Measurements from ENCODE around the gene ERC2.

The ERC2 gene

GRCh38 chr3:55782807-55783206 lies 685.5 kb downstream of the ERC2 start:
- H3K27me3 Mint-ChIP-seq (ENCODE audit: low read depth) = peaks cover 8% of the 10 kb centered on the region
- no peaks in the 10 kb centered on the region for H3K36me3 Mint-ChIP-seq (ENCODE audit: low read depth)
- no peaks in the 10 kb centered on the region for H3K9me3 Mint-ChIP-seq
- TF ChIP-seq CTCF (IDR thresholded peaks at IDR 0.05; ENCODE audit: unreplicated experiment in 3 of 3) = no peak
- no peak overlapping the region for H3K4me3 Mint-ChIP-seq
- no peak overlapping the region for H3K27ac Mint-ChIP-seq
- peaks cover 6% of the 10 kb centered on the region for H3K4me1 Mint-ChIP-seq

GRCh38 chr3:55782351-55782750 lies 685.9 kb downstream of the ERC2 start:
- Mint-ChIP-seq H3K27ac (no peak overlapping the region), H3K36me3 (ENCODE audit: low read depth) (no peaks in the 10 kb centered on the region), H3K9me3 (no peaks in the 10 kb centered on the region), H3K4me3 (no peak overlapping the region), H3K4me1 (peaks cover 6% of the 10 kb centered on the region), H3K27me3 (ENCODE audit: low read depth) (peaks cover 8% of the 10 kb centered on the region)
- no peak for TF ChIP-seq CTCF (IDR thresholded peaks at IDR 0.05; ENCODE audit: unreplicated experiment in 3 of 3)

GRCh38 chr3:55780913-55781312 lies 687.4 kb downstream of the ERC2 start:
- H3K36me3 Mint-ChIP-seq (ENCODE audit: low read depth) = no peaks in the 10 kb centered on the region
- peaks cover 8% of the 10 kb centered on the region for H3K27me3 Mint-ChIP-seq (ENCODE audit: low read depth)
- no peak for TF ChIP-seq CTCF (IDR thresholded peaks at IDR 0.05; ENCODE audit: unreplicated experiment in 3 of 3)
- H3K9me3 Mint-ChIP-seq = no peaks in the 10 kb centered on the region
- peaks cover 6% of the 10 kb centered on the region for H3K4me1 Mint-ChIP-seq
- H3K4me3 Mint-ChIP-seq = no peak overlapping the region
- H3K27ac Mint-ChIP-seq = peak overlapping the region in 2 of 3 experiments; percentile 50 to 72

- H3K4me1 Mint-ChIP-seq = peaks cover 6% of the 10 kb centered on the region
- no peaks in the 10 kb centered on the region for H3K9me3 Mint-ChIP-seq
- H3K27me3 Mint-ChIP-seq (ENCODE audit: low read depth) = peaks cover 8% of the 10 kb centered on the region
- TF ChIP-seq CTCF (IDR thresholded peaks at IDR 0.05; ENCODE audit: unreplicated experiment in 3 of 3) = no peak
- H3K4me3 Mint-ChIP-seq = no peak overlapping the region
- no peaks in the 10 kb centered on the region for H3K36me3 Mint-ChIP-seq (ENCODE audit: low read depth)
- no peak overlapping the region for H3K27ac Mint-ChIP-seq
These were observed 688.7 kb downstream of the ERC2 start for GRCh38 chr3:55779543-55779942.

- Mint-ChIP-seq H3K4me1 (no peaks in the 10 kb centered on the region), H3K27me3 (ENCODE audit: low read depth) (no peaks in the 10 kb centered on the region), H3K4me3 (no peak overlapping the region), H3K36me3 (ENCODE audit: low read depth) (no peaks in the 10 kb centered on the region), H3K27ac (peak overlapping the region in 2 of 3 experiments; percentile 51), H3K9me3 (no peaks in the 10 kb centered on the region)
- no peak for TF ChIP-seq CTCF (IDR thresholded peaks at IDR 0.05; ENCODE audit: unreplicated experiment in 3 of 3)
These were observed 692.7 kb downstream of the ERC2 start for GRCh38 chr3:55775366-55776154.

GRCh38 chr3:55774856-55775255 lies 693.4 kb downstream of the ERC2 start:
- H3K27ac Mint-ChIP-seq = peak overlapping the region in 2 of 3 experiments; percentile 51
- H3K36me3 Mint-ChIP-seq (ENCODE audit: low read depth) = no peaks in the 10 kb centered on the region
- no peaks in the 10 kb centered on the region for H3K27me3 Mint-ChIP-seq (ENCODE audit: low read depth)
- H3K9me3 Mint-ChIP-seq = no peaks in the 10 kb centered on the region
- no peak for TF ChIP-seq CTCF (IDR thresholded peaks at IDR 0.05; ENCODE audit: unreplicated experiment in 3 of 3)
- H3K4me1 Mint-ChIP-seq = no peaks in the 10 kb centered on the region
- no peak overlapping the region for H3K4me3 Mint-ChIP-seq
